HCT116 (cell line): ENCODE results near the gene SUSD5. TPM values are rescaled to one million over a fixed set of nuclear protein-coding genes. Genes with fewer than 3 reads are reported as not detected.

Source experiments
- ATAC-seq: fragments of 200-7000 bp; cut with Tn5 transposase; 2 replicates; pipeline ENCODE4 v1.9.1; 2020; ENCODE audit warnings: mild to moderate bottlenecking, moderate library complexity
- BruUV-seq: library from RNA; stranded (reverse); fragments of 400-500 nt; replicated peaks from 2 replicates; lab custom pipeline; 2021; lab: Mats Ljungman, UMichigan
- CTCF ChIA-PET: fragments of 300-600 bp; sonication (Branson Sonifier 250); formaldehyde crosslinking; loops from one replicate; lab custom pipeline; 2021; ENCODE audit warnings: antibody characterized with exemption; lab: Charles Lee
- POLR2A ChIA-PET: fragments of 300-600, 350-600 bp; sonication (Branson Sonifier 250); formaldehyde crosslinking; loops from one replicate; lab custom pipeline; 2021; ENCODE audit warnings: antibody characterized with exemption; lab: Charles Lee
- RAD21 ChIA-PET, 2 experiments: fragments of 300-600 bp; sonication (Branson Sonifier 250); formaldehyde crosslinking; loops; one replicate each; lab custom pipeline; 2023; ENCODE audit warnings: low total read pairs in 2 of 2; ENCODE audit not compliant: uncharacterized antibody in 2 of 2, unreplicated experiment in 2 of 2, low non-redundant PET in 1 of 2; lab: Charles Lee
- DNase-seq: peaks from one replicate; pipeline ENCODE4 v3.0.0-alpha.2; 2010; ENCODE audit warnings: low read depth, low spot score
- H2AFZ ChIP-seq: fragments of 200-600 bp; shearing (Covaris generic), sonication (generic); 2 replicates; pipeline ENCODE4 v1.6.1; 2017; ENCODE audit warnings: low read depth, mixed run types, mixed read lengths, antibody characterized with exemption, low read length; ENCODE audit not compliant: poor library complexity, severe bottlenecking
- H3K27ac ChIP-seq: 2 replicates; pipeline ENCODE4 v1.5.1; 2012; ENCODE audit warnings: low read depth, low read length
- H3K27me3 ChIP-seq: fragments of 200-600 bp; sonication (generic); 2 replicates; pipeline ENCODE4 v1.6.1; 2016; ENCODE audit warnings: mixed run types, low read length, mixed read lengths; ENCODE audit not compliant: insufficient read depth
- H3K36me3 ChIP-seq, 2 experiments: fragments of 200-500 bp in 1 of 2; fragments of 200-600 bp in 1 of 2; sonication (Bioruptor generic) in 1 of 2; sonication (generic) in 1 of 2; 2 replicates each; pipeline versions ENCODE4 v1.5.1 to v1.6.1; 2014 to 2016; ENCODE audit warnings: low read length in 2 of 2, inconsistent platforms in 1 of 2, mixed read lengths in 1 of 2, mixed run types in 1 of 2; ENCODE audit not compliant: insufficient read depth in 2 of 2, control insufficient read depth in 1 of 2
- H3K4me1 ChIP-seq, 2 experiments: fragments of 200-600 bp in 1 of 2; sonication (generic) in 1 of 2; 2 replicates each; pipeline versions ENCODE4 v1.5.1 to v1.6.1; 2012 to 2017; ENCODE audit warnings: low read length in 2 of 2, inconsistent platforms in 1 of 2, mild to moderate bottlenecking in 1 of 2, mixed read lengths in 1 of 2, mixed run types in 1 of 2, moderate library complexity in 1 of 2; ENCODE audit not compliant: insufficient read depth in 2 of 2, control insufficient read depth in 1 of 2
- H3K4me2 ChIP-seq: fragments of 200-600 bp; sonication (generic); 2 replicates; pipeline ENCODE4 v1.6.1; 2017; ENCODE audit warnings: mixed run types, low read length, mixed read lengths
- H3K4me3 ChIP-seq, 2 experiments: fragments of 200-600 bp in 1 of 2; sonication (generic) in 1 of 2; replicated peaks in 1 of 2; 2 replicates each; pipeline ENCODE4 v1.5.1; 2011 to 2016; ENCODE audit warnings: low read length in 2 of 2, control low read depth in 1 of 2, low read depth in 1 of 2, mild to moderate bottlenecking in 1 of 2, mixed read lengths in 1 of 2, mixed run types in 1 of 2
- H3K79me2 ChIP-seq: fragments of 200-600 bp; sonication (generic); 2 replicates; pipeline ENCODE4 v1.6.1; 2017; ENCODE audit warnings: mild to moderate bottlenecking, mixed run types, low read length, moderate library complexity, mixed read lengths; ENCODE audit not compliant: insufficient read depth
- H3K9ac ChIP-seq: fragments of 200-600 bp; sonication (generic); 2 replicates; pipeline ENCODE4 v1.6.1; 2016; ENCODE audit warnings: low read length, mixed read lengths
- H3K9me2 ChIP-seq: fragments of 200-600 bp; sonication (generic), shearing (Covaris generic); 2 replicates; pipeline ENCODE4 v1.6.1; 2017; ENCODE audit warnings: mixed run types, mild to moderate bottlenecking, moderate library complexity; ENCODE audit not compliant: insufficient read depth
- H3K9me3 ChIP-seq, 2 experiments: fragments of 200-500 bp in 1 of 2; fragments of 200-600 bp in 1 of 2; sonication (Bioruptor generic) in 1 of 2; sonication (generic) in 1 of 2; 2 replicates each; pipeline ENCODE4 v1.6.1; 2014 to 2017; ENCODE audit warnings: low read length in 2 of 2, mixed read lengths in 2 of 2, inconsistent platforms in 1 of 2, low read depth in 1 of 2, mild to moderate bottlenecking in 1 of 2, mixed run types in 1 of 2, moderate library complexity in 1 of 2; ENCODE audit not compliant: control insufficient read depth in 1 of 2, insufficient read depth in 1 of 2
- H4K20me1 ChIP-seq: fragments of 200-600 bp; sonication (generic), shearing (Covaris generic); 2 replicates; pipeline ENCODE4 v1.6.1; 2017; ENCODE audit warnings: mixed run types, mild to moderate bottlenecking, moderate library complexity; ENCODE audit not compliant: insufficient read depth
- ATF3 ChIP-seq: IDR thresholded peaks from 2 replicates; pipeline ENCODE4 v1.6.1; 2012
- CEBPB ChIP-seq: IDR thresholded peaks from 2 replicates; pipeline ENCODE4 v1.6.1; 2012; ENCODE audit warnings: low read depth
- JUND ChIP-seq: IDR thresholded peaks from 2 replicates; pipeline ENCODE4 v1.6.1; 2012
- POLR2A ChIP-seq: IDR thresholded peaks from 2 replicates; pipeline ENCODE4 v1.7.0; 2011; ENCODE audit warnings: borderline replicate concordance; ENCODE audit not compliant: insufficient read depth, insufficient read length; ENCODE audit errors: extremely low read depth
- POLR2AphosphoS5 ChIP-seq: IDR thresholded peaks from 2 replicates; pipeline ENCODE4 v1.6.1; 2011; ENCODE audit warnings: mild to moderate bottlenecking, low read depth, low read length, moderate library complexity
- SP1 ChIP-seq: IDR thresholded peaks from 2 replicates; pipeline ENCODE4 v1.6.1; 2012; ENCODE audit warnings: low read depth
- ZBTB33 ChIP-seq: IDR thresholded peaks from 2 replicates; pipeline ENCODE4 v1.6.1; 2011; ENCODE audit warnings: mild to moderate bottlenecking, low read length, moderate library complexity; ENCODE audit not compliant: insufficient replicate concordance; ENCODE audit errors: extremely low read depth
- ZFX ChIP-seq: fragments of 450-650 bp; IDR thresholded peaks from 2 replicates; pipeline ENCODE4 v1.6.1; 2017
- intact Hi-C: fragments of 100-400 bp; cut with micrococcal nuclease; formaldehyde crosslinking; loops from 2 replicates; pipeline ENCODE4 v1.10.0; 2022
- total RNA-seq: library from RNA; stranded (reverse); gene quantifications from one replicate; pipeline ENCODE4 v1.2.1, GENCODE V29; 2021; ENCODE audit not compliant: unreplicated experiment
- TF ChIP-seq, protein P1 (sequence below): IDR thresholded peaks from 2 replicates; pipeline ENCODE4 v1.6.1; 2012; ENCODE audit warnings: low read depth

SUSD5 gene
- total RNA-seq, 1 experiment from 2014 or later = not detected

DNA sequence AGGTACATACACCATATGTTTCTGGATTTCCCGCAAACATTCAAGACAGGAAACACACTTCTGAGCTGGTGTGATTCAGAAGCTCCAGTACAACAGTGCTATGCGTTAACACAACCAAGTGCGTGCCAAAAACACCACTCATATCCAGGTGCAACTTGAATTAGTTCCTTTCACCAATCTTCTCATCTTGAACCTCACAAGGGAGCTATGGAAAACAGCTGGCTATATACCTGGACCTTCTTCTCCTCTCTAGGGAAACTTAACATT is 31.3 kb downstream of the SUSD5 start:
- no peak for DNase-seq
- Histone ChIP-seq H2AFZ (no peak overlapping the region), H3K27ac (no peak overlapping the region), H3K4me3 (no peak overlapping the region), H3K27me3 (no peaks in the 10 kb centered on the region), H3K36me3 (no peaks in the 10 kb centered on the region), H3K4me1 (no peaks in the 10 kb centered on the region), H3K4me2 (no peak overlapping the region), H3K9me3 (no peaks in the 10 kb centered on the region), H3K9me2 (no peaks in the 10 kb centered on the region), H3K9ac (no peak overlapping the region), H4K20me1 (no peaks in the 10 kb centered on the region), H3K79me2 (no peaks in the 10 kb centered on the region)
- no peak for TF ChIP-seq ZFX
- no peak for TF ChIP-seq SP1
- no peak for TF ChIP-seq POLR2A
- TF ChIP-seq, protein P1, sequence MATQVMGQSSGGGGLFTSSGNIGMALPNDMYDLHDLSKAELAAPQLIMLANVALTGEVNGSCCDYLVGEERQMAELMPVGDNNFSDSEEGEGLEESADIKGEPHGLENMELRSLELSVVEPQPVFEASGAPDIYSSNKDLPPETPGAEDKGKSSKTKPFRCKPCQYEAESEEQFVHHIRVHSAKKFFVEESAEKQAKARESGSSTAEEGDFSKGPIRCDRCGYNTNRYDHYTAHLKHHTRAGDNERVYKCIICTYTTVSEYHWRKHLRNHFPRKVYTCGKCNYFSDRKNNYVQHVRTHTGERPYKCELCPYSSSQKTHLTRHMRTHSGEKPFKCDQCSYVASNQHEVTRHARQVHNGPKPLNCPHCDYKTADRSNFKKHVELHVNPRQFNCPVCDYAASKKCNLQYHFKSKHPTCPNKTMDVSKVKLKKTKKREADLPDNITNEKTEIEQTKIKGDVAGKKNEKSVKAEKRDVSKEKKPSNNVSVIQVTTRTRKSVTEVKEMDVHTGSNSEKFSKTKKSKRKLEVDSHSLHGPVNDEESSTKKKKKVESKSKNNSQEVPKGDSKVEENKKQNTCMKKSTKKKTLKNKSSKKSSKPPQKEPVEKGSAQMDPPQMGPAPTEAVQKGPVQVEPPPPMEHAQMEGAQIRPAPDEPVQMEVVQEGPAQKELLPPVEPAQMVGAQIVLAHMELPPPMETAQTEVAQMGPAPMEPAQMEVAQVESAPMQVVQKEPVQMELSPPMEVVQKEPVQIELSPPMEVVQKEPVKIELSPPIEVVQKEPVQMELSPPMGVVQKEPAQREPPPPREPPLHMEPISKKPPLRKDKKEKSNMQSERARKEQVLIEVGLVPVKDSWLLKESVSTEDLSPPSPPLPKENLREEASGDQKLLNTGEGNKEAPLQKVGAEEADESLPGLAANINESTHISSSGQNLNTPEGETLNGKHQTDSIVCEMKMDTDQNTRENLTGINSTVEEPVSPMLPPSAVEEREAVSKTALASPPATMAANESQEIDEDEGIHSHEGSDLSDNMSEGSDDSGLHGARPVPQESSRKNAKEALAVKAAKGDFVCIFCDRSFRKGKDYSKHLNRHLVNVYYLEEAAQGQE = no peak
- no peak for TF ChIP-seq ATF3
- TF ChIP-seq POLR2AphosphoS5 = no peak
- no peak for TF ChIP-seq ZBTB33
- no peak for TF ChIP-seq CEBPB
- no peak for TF ChIP-seq JUND
- intact Hi-C loops = no loop called here
- POLR2A ChIA-PET = no interaction called here
- CTCF ChIA-PET = no interaction called here
- BruUV-seq = no TSS peak
- ATAC-seq = no peak
- RAD21 ChIA-PET = no interaction called here
